Measurements from ENCODE around the gene SCAPER.

SCAPER gene

GRCh38 chr15:76380249-76380648, 524.9 kb downstream of the SCAPER start:
- no peak for DNase-seq (ENCODE audit: low read depth, low spot score)
- TF ChIP-seq CTCF (IDR thresholded peaks at IDR 0.05; ENCODE audit: insufficient read depth, low read length, missing control alignments): no peak
- POLR2A ChIA-PET: interaction anchor here (0.6 to 1.2 kb wide), 2 partner anchors 26 to 486 kb away, joined by 3 to 4 read pairs; no protein-coding TSS in a partner anchor
- CTCF ChIA-PET: no interaction called here
- no peak overlapping the region for H3K4me3 ChIP-seq (ENCODE audit: low read depth, low read length)

- TF ChIP-seq CTCF (IDR thresholded peaks at IDR 0.05; ENCODE audit: insufficient read depth, low read length, missing control alignments): no peak
Observed at GRCh38 chr15:76378691-76379090, 526.4 kb downstream of the SCAPER start.

GRCh38 chr15:76377751-76378150, 527.4 kb downstream of the SCAPER start:
- ChIA-PET CTCF (no interaction called here), POLR2A (no interaction called here)
- H3K4me3 ChIP-seq (ENCODE audit: low read depth, low read length): no peak overlapping the region
- DNase-seq (ENCODE audit: low read depth, low spot score): no peak
- no peak for TF ChIP-seq CTCF (IDR thresholded peaks at IDR 0.05; ENCODE audit: insufficient read depth, low read length, missing control alignments)

More at GRCh38 chr15:76378691-76379090, 526.4 kb downstream of the SCAPER start:
- no peak for DNase-seq (ENCODE audit: low read depth, low spot score)
- no peak overlapping the region for H3K4me3 ChIP-seq (ENCODE audit: low read depth, low read length)
- POLR2A ChIA-PET: interaction anchor here (0.6 kb wide), 1 partner anchor 9 kb away, joined by 4 read pairs; no protein-coding TSS in a partner anchor
- CTCF ChIA-PET: no interaction called here

- no peak overlapping the region for H3K4me3 ChIP-seq (ENCODE audit: low read depth, low read length)
- no peak for DNase-seq (ENCODE audit: low read depth, low spot score)
- ChIA-PET POLR2A (no interaction called here), CTCF (no interaction called here)
- no peak for TF ChIP-seq CTCF (IDR thresholded peaks at IDR 0.05; ENCODE audit: insufficient read depth, low read length, missing control alignments)
Observed at GRCh38 chr15:76377217-76377616, 527.9 kb downstream of the SCAPER start.

GRCh38 chr15:76376816-76377215, 528.3 kb downstream of the SCAPER start:
- no peak overlapping the region for H3K4me3 ChIP-seq (ENCODE audit: low read depth, low read length)
- TF ChIP-seq CTCF (IDR thresholded peaks at IDR 0.05; ENCODE audit: insufficient read depth, low read length, missing control alignments): no peak
- ChIA-PET CTCF (no interaction called here), POLR2A (no interaction called here)
- no peak for DNase-seq (ENCODE audit: low read depth, low spot score)

GRCh38 chr15:76376029-76376428, 529.1 kb downstream of the SCAPER start:
- CTCF ChIA-PET: no interaction called here
- H3K4me3 ChIP-seq (ENCODE audit: low read depth, low read length): no peak overlapping the region
- DNase-seq (ENCODE audit: low read depth, low spot score): no peak
- POLR2A ChIA-PET: no interaction called here
- no peak for TF ChIP-seq CTCF (IDR thresholded peaks at IDR 0.05; ENCODE audit: insufficient read depth, low read length, missing control alignments)
